Activated CD4-positive, alpha-beta memory T cell treated with anti-CD3 and anti-CD28 coated beads for 36 hours (primary cell): Measurements from ENCODE around the gene BEND3. TPM values are rescaled to one million over a fixed set of nuclear protein-coding genes. Genes with fewer than 3 reads are reported as not detected.
A peak's percentile ranks its signal among the peaks of the same experiment; 100 is the strongest.
"Not testable (repeated sequence)": the region's sequence is repeated elsewhere in the genome, so short reads cannot be mapped to it uniquely, and the experiment has no call there.

Experiments used
- CTCF ChIA-PET: fragments of 350-600 bp; sonication (Branson Sonifier 250); formaldehyde crosslinking; loops from one replicate; lab custom pipeline; 2021; ENCODE audit warnings: antibody characterized with exemption, inconsistent platforms; lab: Charles Lee
- POLR2A ChIA-PET: fragments of 350-600 bp; sonication (Branson Sonifier 250); formaldehyde crosslinking; loops from one replicate; lab custom pipeline; 2021; ENCODE audit warnings: antibody characterized with exemption; lab: Charles Lee
- DNase-seq: peaks from one replicate; pipeline ENCODE4 v3.0.0-alpha.2; 2020
- H3K27ac Mint-ChIP-seq: one replicate; pipeline ENCODE4 v1.8.0; 2021; ENCODE audit warnings: mixed read lengths
- H3K27me3 Mint-ChIP-seq: one replicate; pipeline ENCODE4 v1.8.0; 2021; ENCODE audit warnings: mixed read lengths
- H3K36me3 Mint-ChIP-seq: one replicate; pipeline ENCODE4 v1.8.0; 2021; ENCODE audit warnings: mixed read lengths
- H3K4me1 Mint-ChIP-seq: one replicate; pipeline ENCODE4 v1.8.0; 2021; ENCODE audit warnings: low read depth, mixed read lengths
- H3K4me3 Mint-ChIP-seq: one replicate; pipeline ENCODE4 v1.8.0; 2021; ENCODE audit warnings: mild to moderate bottlenecking, mixed read lengths
- H3K9me3 Mint-ChIP-seq: one replicate; pipeline ENCODE4 v1.8.0; 2021; ENCODE audit warnings: mixed read lengths
- intact Hi-C: fragments of 100-400 bp; cut with micrococcal nuclease; formaldehyde crosslinking; loops from one replicate; pipeline ENCODE4 v1.15.1; 2023
- total RNA-seq, 2 experiments: library from RNA; stranded (reverse); gene quantifications; one replicate each; pipeline ENCODE4 v1.2.3, GENCODE V29; 2021

Gene BEND3
- total RNA-seq, 2 experiments from 2014 or later = 4.4 to 4.5 TPM

- CTCF ChIA-PET = interaction anchor here (0.6 to 0.8 kb wide), 2 partner anchors 62 to 137 kb away, joined by 3 read pairs; no protein-coding TSS in a partner anchor
- Mint-ChIP-seq H3K36me3 (no peaks in the 10 kb centered on the region), H3K9me3 (no peaks in the 10 kb centered on the region), H3K4me3 (no peak overlapping the region), H3K27me3 (no peaks in the 10 kb centered on the region), H3K27ac (no peak overlapping the region), H3K4me1 (peaks cover 18% of the 10 kb centered on the region)
- no peak for DNase-seq
- POLR2A ChIA-PET = no interaction called here
- intact Hi-C loops = loop anchor here (5.0 kb wide), 1 partner anchor 58 kb away; the partner anchor contains the start of gene BEND3
Measured at GRCh38 chr6:107059606-107060005, 55.7 kb downstream of the BEND3 start.

- intact Hi-C loops = no loop called here
- ChIA-PET POLR2A (no interaction called here), CTCF (interaction anchor here (1.0 kb wide), 1 partner anchor 27 kb away, joined by 3 read pairs; no protein-coding TSS in a partner anchor)
- no peak for DNase-seq
- Mint-ChIP-seq H3K36me3 (no peaks in the 10 kb centered on the region), H3K9me3 (no peaks in the 10 kb centered on the region), H3K4me3 (no peak overlapping the region), H3K27me3 (no peaks in the 10 kb centered on the region), H3K4me1 (peaks cover 15% of the 10 kb centered on the region), H3K27ac (no peak overlapping the region)
Measured at GRCh38 chr6:107057679-107058078, 57.6 kb downstream of the BEND3 start.

- no peak overlapping the region for H3K4me3 Mint-ChIP-seq
Measured at GRCh38 chr6:107056796-107057195, 58.5 kb downstream of the BEND3 start.

GRCh38 chr6:107047807-107048206 is 67.5 kb downstream of the BEND3 start:
- no peak overlapping the region for H3K4me3 Mint-ChIP-seq
- DNase-seq = no peak
- no peaks in the 10 kb centered on the region for H3K27me3 Mint-ChIP-seq
- no peak overlapping the region for H3K27ac Mint-ChIP-seq
- H3K4me1 Mint-ChIP-seq = no peaks in the 10 kb centered on the region
- H3K9me3 Mint-ChIP-seq = no peaks in the 10 kb centered on the region
- ChIA-PET CTCF (no interaction called here), POLR2A (no interaction called here)
- H3K36me3 Mint-ChIP-seq = peaks cover 12% of the 10 kb centered on the region
- intact Hi-C loops = no loop called here

More at GRCh38 chr6:107056796-107057195, 58.5 kb downstream of the BEND3 start:
- peaks cover 9% of the 10 kb centered on the region for H3K4me1 Mint-ChIP-seq
- ChIA-PET POLR2A (no interaction called here), CTCF (interaction anchor here (1.0 kb wide), 1 partner anchor 27 kb away, joined by 3 read pairs; no protein-coding TSS in a partner anchor)
- intact Hi-C loops = no loop called here
- DNase-seq = no peak
- H3K27ac Mint-ChIP-seq = no peak overlapping the region
- H3K27me3 Mint-ChIP-seq = no peaks in the 10 kb centered on the region
- no peaks in the 10 kb centered on the region for H3K9me3 Mint-ChIP-seq
- H3K36me3 Mint-ChIP-seq = peaks cover 1% of the 10 kb centered on the region

- peaks cover 5% of the 10 kb centered on the region for H3K4me1 Mint-ChIP-seq
- CTCF ChIA-PET = interaction anchor here (1.5 to 2.4 kb wide), 2 partner anchors 48 to 68 kb away, joined by 3 to 5 read pairs; no protein-coding TSS in a partner anchor
- H3K9me3 Mint-ChIP-seq = no peaks in the 10 kb centered on the region
- H3K27me3 Mint-ChIP-seq = no peaks in the 10 kb centered on the region
- DNase-seq = no peak
- H3K36me3 Mint-ChIP-seq = peaks cover 9% of the 10 kb centered on the region
- no peak overlapping the region for H3K4me3 Mint-ChIP-seq
- POLR2A ChIA-PET = no interaction called here
- intact Hi-C loops = no loop called here
- H3K27ac Mint-ChIP-seq = no peak overlapping the region
Measured at GRCh38 chr6:107045826-107046675, 69.3 kb downstream of the BEND3 start.

GRCh38 chr6:107033126-107033525 is 82.2 kb downstream of the BEND3 start:
- Mint-ChIP-seq H3K4me3 (no peak overlapping the region), H3K36me3 (peaks cover 15% of the 10 kb centered on the region), H3K4me1 (peaks cover 34% of the 10 kb centered on the region), H3K27ac (peak overlapping the region; percentile 20), H3K27me3 (no peaks in the 10 kb centered on the region), H3K9me3 (no peaks in the 10 kb centered on the region)
- ChIA-PET POLR2A (no interaction called here), CTCF (interaction anchor here (1.0 to 1.6 kb wide), 2 partner anchors 77 to 82 kb away, joined by 3 to 4 read pairs; partner anchors contain the start of gene BEND3)
- intact Hi-C loops = no loop called here
- DNase-seq = no peak

- intact Hi-C loops = no loop called here
- Mint-ChIP-seq H3K4me1 (peaks cover 34% of the 10 kb centered on the region), H3K36me3 (peaks cover 15% of the 10 kb centered on the region), H3K9me3 (no peaks in the 10 kb centered on the region), H3K27me3 (no peaks in the 10 kb centered on the region), H3K4me3 (no peak overlapping the region), H3K27ac (no peak overlapping the region)
- ChIA-PET POLR2A (no interaction called here), CTCF (no interaction called here)
- DNase-seq = no peak
Measured at GRCh38 chr6:107032051-107032450, 83.3 kb downstream of the BEND3 start.

- intact Hi-C loops = no loop called here
- Mint-ChIP-seq H3K4me1 (peaks cover 34% of the 10 kb centered on the region), H3K27ac (no peak overlapping the region), H3K36me3 (peaks cover 15% of the 10 kb centered on the region), H3K27me3 (no peaks in the 10 kb centered on the region), H3K4me3 (peak overlapping the region; percentile 35), H3K9me3 (no peaks in the 10 kb centered on the region)
- ChIA-PET CTCF (interaction anchor here (0.8 kb wide), 1 partner anchor 27 kb away, joined by 3 read pairs; no protein-coding TSS in a partner anchor), POLR2A (no interaction called here)
- no peak for DNase-seq
Measured at GRCh38 chr6:107030151-107030550, 85.2 kb downstream of the BEND3 start.

GRCh38 chr6:107026965-107027364 is 88.3 kb downstream of the BEND3 start:
- POLR2A ChIA-PET = no interaction called here
- Mint-ChIP-seq H3K9me3 (no peaks in the 10 kb centered on the region), H3K36me3 (peaks cover 7% of the 10 kb centered on the region), H3K27ac (no peak overlapping the region), H3K27me3 (no peaks in the 10 kb centered on the region), H3K4me3 (no peak overlapping the region), H3K4me1 (peaks cover 22% of the 10 kb centered on the region)
- DNase-seq = no peak
- intact Hi-C loops = loop anchor here (5.0 kb wide), 1 partner anchor 400 kb away; the partner anchor contains the start of genes QRSL1 and RTN4IP1
- CTCF ChIA-PET = interaction anchor here (0.7 to 2.1 kb wide), 5 partner anchors 87 to 688 kb away, joined by 3 to 29 read pairs (median 4); partner anchors contain the start of genes BEND3 and PDSS2

GRCh38 chr6:107021446-107022185 is 93.7 kb downstream of the BEND3 start:
- no peaks in the 10 kb centered on the region for H3K4me1 Mint-ChIP-seq
- H3K27ac Mint-ChIP-seq = no peak overlapping the region
- ChIA-PET CTCF (interaction anchor here (1.0 to 1.2 kb wide), 2 partner anchors 24 to 92 kb away, joined by 3 to 4 read pairs; no protein-coding TSS in a partner anchor), POLR2A (no interaction called here)
- DNase-seq = no peak
- no peaks in the 10 kb centered on the region for H3K27me3 Mint-ChIP-seq
- intact Hi-C loops = no loop called here
- H3K36me3 Mint-ChIP-seq = no peaks in the 10 kb centered on the region
- no peak overlapping the region for H3K4me3 Mint-ChIP-seq
- no peaks in the 10 kb centered on the region for H3K9me3 Mint-ChIP-seq

GRCh38 chr6:107020239-107020638 is 95.1 kb downstream of the BEND3 start:
- H3K27me3 Mint-ChIP-seq = no peaks in the 10 kb centered on the region
- CTCF ChIA-PET = no interaction called here
- no peaks in the 10 kb centered on the region for H3K36me3 Mint-ChIP-seq
- intact Hi-C loops = no loop called here
- POLR2A ChIA-PET = no interaction called here
- H3K4me1 Mint-ChIP-seq = no peaks in the 10 kb centered on the region
- no peak for DNase-seq
- no peak overlapping the region for H3K4me3 Mint-ChIP-seq
- H3K9me3 Mint-ChIP-seq = no peaks in the 10 kb centered on the region
- H3K27ac Mint-ChIP-seq = no peak overlapping the region

GRCh38 chr6:107019628-107020027 is 95.7 kb downstream of the BEND3 start:
- H3K4me1 Mint-ChIP-seq, CTCF ChIA-PET, DNase-seq, H3K27me3 Mint-ChIP-seq, H3K9me3 Mint-ChIP-seq, POLR2A ChIA-PET, H3K36me3 Mint-ChIP-seq, intact Hi-C loops, H3K27ac Mint-ChIP-seq, H3K4me3 Mint-ChIP-seq: not testable (repeated sequence)
